Measurements from ENCODE around the gene SORCS1. TPM values are rescaled to one million over a fixed set of nuclear protein-coding genes. Genes with fewer than 3 reads are reported as not detected.

The SORCS1 gene
- total and polyA plus RNA-seq, 2 experiments from 2014 or later: 2.9 to 8.9 TPM

GRCh38 chr10:106563384-106563783 is 601.1 kb downstream of the SORCS1 start (continued):
- no peak for TF ChIP-seq ZNF462 (CRISPR knock-in tag; IDR thresholded peaks at IDR 0.05)

GRCh38 chr10:106560925-106561640 is 603.4 kb downstream of the SORCS1 start:
- H4K20me1 ChIP-seq (replicated peaks; ENCODE audit: insufficient read depth): no peaks in the 10 kb centered on the region
- Mint-ChIP-seq H3K36me3 (ENCODE audit: low read depth) (no peaks in the 10 kb centered on the region), H3K4me3 (no peak overlapping the region), H3K9me3 (no peaks in the 10 kb centered on the region), H3K27me3 (ENCODE audit: insufficient read depth, low read depth, poor library complexity) (no peaks in the 10 kb centered on the region), H3K4me1 (peaks cover 24% of the 10 kb centered on the region), H3K27ac (no peak overlapping the region)
- no peaks in the 10 kb centered on the region for H3K36me3 ChIP-seq (ENCODE audit: insufficient read depth)
- peaks cover 24% of the 10 kb centered on the region; the same call in 1 of the 2 replicates for H3K4me1 ChIP-seq (ENCODE audit: insufficient read depth)
- H3K27me3 ChIP-seq (ENCODE audit: insufficient read depth): no peaks in the 10 kb centered on the region
- no peaks in the 10 kb centered on the region for H3F3A ChIP-seq (replicated peaks; ENCODE audit: low read depth)
- no peak for DNase-seq (ENCODE audit: low spot score)
- H3K79me2 ChIP-seq (replicated peaks; ENCODE audit: insufficient read depth): no peaks in the 10 kb centered on the region
- no peak overlapping the region for H3K4me2 ChIP-seq
- no peak overlapping the region for H3K4me3 ChIP-seq
- no peak for ATAC-seq
- 0 out of 2 replicates have a peak, but pooled peaks cover 3% of the 10 kb centered on the region for H3K9me2 ChIP-seq (ENCODE audit: insufficient read depth)
- no peak overlapping the region for H2AFZ ChIP-seq
- no peak overlapping the region for H3K27ac ChIP-seq (ENCODE audit: low read depth)
- TF ChIP-seq ETS1 (IDR thresholded peaks at IDR 0.05) (no peak), EZH2 (IDR thresholded peaks at IDR 0.05; ENCODE audit: low read depth, unreplicated experiment) (no peak), ZNF114 (CRISPR knock-in tag; IDR thresholded peaks at IDR 0.05) (no peak)

Measured in GM23338 (cell line).